ENCODE data around the gene ALOX15B. TPM values are rescaled to one million over a fixed set of nuclear protein-coding genes. Genes with fewer than 3 reads are reported as not detected.
"Not testable (repeated sequence)": the region's sequence is repeated elsewhere in the genome, so short reads cannot be mapped to it uniquely, and the experiment has no call there.

Gene ALOX15B
- total RNA-seq, 1 donor from 2014 or later = under 0.01 TPM

- FAIRE-seq (no peak), DNase-seq (ENCODE audit: low spot score in 2 of 2) (no peak)
Observed at GRCh38 chr17:8075574-8076342, 36.9 kb downstream of the ALOX15B start.

DNA sequence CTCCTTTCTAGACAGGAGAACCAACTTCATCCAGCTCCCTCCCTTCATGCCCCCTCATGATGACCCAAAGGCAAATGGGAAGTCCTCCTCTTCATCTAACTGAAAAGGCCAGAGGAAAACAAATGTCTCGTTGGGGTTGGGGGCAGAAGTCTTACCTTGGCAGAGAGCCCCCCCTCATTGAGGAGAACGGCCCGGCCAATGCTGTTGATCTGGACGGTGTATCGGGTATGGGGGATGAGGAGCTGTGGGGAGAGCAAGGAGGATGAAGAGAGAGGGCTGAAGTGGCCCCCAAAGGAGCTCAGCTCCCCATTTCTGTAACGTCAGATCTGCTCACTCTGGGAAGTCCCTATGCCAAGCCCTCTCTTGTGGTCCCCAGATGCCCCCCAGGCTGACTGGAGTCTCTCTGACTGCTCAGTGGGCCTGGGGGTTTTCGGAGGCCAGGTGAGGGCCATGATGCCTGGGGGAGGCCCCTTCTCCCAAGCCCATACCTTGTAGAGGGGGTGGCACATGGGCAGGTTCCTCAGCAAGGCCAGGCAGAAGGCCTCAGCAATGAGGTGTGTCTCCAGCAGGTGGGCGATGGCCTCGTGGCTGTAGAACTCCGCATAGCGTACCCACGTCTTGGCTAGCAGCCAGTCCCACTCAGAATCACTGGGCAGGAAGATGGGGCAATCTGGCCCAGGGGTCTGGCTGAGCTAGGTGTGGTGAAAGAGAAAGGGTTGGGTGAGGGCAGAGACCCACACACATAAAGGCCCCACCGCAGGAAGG lies 37.8 kb downstream of the ALOX15B start:
- FAIRE-seq (no peak), DNase-seq (ENCODE audit: low spot score in 2 of 2) (no peak)

GRCh38 chr17:8077939-8078338 lies 39.1 kb downstream of the ALOX15B start:
- FAIRE-seq; DNase-seq (ENCODE audit: low spot score in 2 of 2): not testable (repeated sequence)

GRCh38 chr17:8079291-8080207 lies 40.7 kb downstream of the ALOX15B start:
- FAIRE-seq = no peak
- DNase-seq (ENCODE audit: low spot score in 2 of 2) = peak; percentile 79 to 92

DNA sequence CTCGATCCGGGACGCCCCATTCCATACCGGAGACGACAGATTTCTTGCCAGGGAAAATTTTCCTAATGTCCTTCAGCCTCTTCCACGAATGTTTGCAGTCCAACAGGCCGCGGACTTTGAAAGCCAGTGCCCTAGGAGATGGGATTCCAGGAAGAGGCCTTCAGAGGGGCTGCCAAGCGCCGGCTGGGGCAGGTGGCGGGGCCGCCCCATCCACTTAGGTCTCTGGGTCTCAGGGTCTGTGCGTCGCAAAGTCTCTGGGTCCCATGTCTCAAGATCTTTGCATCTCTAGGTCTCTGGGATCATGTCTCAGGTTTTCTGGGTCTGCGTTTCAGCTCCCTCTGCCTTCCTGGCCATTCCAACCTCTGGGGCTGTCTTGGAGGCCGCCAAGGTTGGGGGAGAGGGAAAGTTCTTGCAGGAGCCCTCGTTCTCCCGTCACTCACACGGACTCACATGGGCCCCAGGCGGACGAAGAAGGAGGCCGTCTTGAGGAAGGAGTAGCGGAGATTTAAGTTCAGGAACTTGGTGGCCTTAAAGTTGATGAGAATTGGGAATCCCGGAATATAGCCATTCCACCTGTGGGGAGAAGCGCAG lies 41.4 kb downstream of the ALOX15B start:
- FAIRE-seq = no peak

DNA sequence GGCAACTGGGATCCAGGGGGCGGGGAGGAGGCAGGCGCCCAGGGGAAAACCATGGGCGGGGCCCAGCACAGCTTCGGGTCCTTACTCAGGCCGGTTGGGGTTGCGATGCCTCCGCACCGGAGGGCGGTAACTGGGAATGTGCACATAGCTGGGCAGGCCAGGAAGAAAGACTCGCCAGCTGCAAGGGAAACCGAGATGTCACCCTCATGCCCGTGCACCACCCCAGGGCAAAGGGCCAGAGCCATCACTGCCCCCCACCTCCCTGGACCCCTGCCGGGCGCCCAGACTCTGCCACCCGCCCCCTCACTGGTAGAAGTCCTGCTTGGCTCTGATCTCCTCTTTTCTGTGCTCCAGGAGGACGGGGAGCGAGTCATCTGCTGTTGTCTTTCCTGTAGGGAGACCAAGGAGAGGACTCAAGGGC lies 42.0 kb downstream of the ALOX15B start:
- DNase-seq (ENCODE audit: low spot score in 2 of 2) = no peak
- FAIRE-seq = no peak

More for the DNA sequence above, 41.4 kb downstream of the ALOX15B start:
- DNase-seq (ENCODE audit: low spot score in 2 of 2) = no peak

DNA sequence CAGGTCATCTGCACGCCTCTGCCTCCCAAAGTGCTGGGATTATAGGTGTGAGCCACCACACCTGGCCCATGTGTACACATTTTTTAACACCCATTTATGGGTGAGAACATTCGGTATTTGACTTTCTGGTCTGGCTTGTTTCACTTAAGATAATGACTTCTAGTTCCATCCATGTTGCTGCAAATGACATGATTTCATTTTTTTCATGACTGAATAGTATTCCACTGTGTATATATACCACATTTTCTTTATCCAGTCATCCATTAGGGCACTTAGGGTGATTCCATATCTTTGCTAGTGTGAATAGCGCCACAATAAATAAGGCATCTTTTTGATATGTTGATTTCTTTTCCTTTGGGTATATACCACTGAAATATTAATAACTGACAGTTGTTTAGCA lies 43.0 kb downstream of the ALOX15B start:
- FAIRE-seq (no peak), DNase-seq (ENCODE audit: low spot score in 2 of 2) (no peak)

DNA sequence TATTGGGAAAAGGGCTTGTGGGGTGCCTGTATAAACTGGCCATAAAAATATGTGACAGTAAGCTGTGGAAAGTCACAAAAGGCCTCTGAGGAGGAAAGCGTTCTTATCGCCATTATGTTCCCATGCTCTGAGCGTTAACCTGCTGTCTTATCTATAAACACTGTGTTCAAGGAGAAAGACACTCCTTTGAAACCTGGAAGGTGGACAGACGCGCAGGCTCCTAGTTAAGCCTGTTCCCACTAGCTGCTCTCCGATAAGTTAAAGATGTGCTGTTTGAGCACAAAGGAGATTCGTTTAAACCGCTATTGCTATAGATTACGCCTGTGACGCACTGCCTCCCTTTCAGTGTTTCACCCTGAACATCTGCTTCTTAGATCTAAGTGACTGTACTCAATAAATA lies 43.4 kb downstream of the ALOX15B start:
- FAIRE-seq (no peak), DNase-seq (ENCODE audit: low spot score in 2 of 2) (no peak)

DNA sequence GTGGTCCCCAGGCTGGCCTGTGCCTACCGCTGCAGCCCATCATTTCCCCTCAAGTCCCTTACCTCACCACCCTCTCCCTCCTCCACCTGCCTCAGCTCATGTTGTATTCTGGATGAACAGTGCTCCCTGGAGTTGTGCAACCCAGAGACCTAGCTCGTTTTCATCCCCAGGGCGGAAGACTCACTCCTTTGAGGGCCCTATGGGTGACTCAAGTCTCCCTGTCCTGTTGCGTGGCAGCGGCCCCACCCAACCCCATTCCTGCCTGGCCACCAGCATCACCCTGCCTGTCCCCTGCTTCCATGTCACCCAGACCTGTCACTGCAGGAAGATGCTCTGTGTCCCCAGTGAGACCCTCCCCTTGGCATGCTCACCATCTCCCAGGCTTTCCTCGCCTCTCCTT lies 45.4 kb downstream of the ALOX15B start:
- no peak for DNase-seq (ENCODE audit: low spot score in 2 of 2)
- FAIRE-seq = no peak

- no peak for DNase-seq (ENCODE audit: low spot score in 2 of 2)
- no peak for FAIRE-seq
Observed at GRCh38 chr17:8087075-8087951, 48.5 kb downstream of the ALOX15B start, which contains the start of gene ALOX12B. Gene ALOX12B (minus strand): TSS chr17:8087716. CDS start chr17:8087442, 274 bp downstream.

GRCh38 chr17:8087952-8088230 lies 49.0 kb downstream of the ALOX15B start:
- FAIRE-seq (no peak), DNase-seq (ENCODE audit: low spot score in 2 of 2) (no peak)

- FAIRE-seq (no peak), DNase-seq (ENCODE audit: low spot score in 2 of 2) (no peak)
Observed at GRCh38 chr17:8089728-8090127, 50.9 kb downstream of the ALOX15B start.

DNA sequence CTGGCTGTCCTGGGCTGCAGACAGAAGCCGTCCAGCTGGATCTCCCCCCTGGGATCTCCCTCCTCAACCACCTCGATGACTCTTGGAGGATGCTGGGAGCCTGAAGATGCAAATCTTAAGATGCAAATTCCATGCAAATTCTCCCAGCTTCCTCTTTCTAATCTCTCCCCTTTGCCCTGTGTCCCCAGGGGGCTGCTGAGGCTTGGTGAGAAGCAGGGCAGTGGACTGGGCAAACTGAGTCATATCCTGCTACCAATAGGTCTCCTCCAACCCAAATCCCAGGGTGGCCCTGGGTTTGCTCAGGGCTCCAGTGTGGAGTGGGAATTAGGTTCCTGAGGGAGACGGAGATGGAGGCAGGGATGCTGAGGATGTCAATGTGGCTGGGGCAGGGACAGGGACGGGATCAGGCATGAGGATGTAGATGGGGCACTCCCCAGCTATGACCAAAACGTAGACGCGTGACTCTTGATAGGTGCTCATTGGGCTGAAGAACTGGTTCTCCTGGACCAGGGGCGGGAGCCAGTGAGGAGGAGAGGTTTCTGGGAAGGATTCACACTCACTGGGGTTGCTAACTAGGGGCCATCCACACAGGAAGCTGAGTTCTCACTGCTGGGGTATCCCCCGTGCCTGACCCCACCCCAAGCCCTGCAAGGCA lies 52.3 kb downstream of the ALOX15B start:
- no peak for FAIRE-seq

GRCh38 chr17:8095361-8095760 lies 56.5 kb downstream of the ALOX15B start:
- DNase-seq (ENCODE audit: low spot score in 2 of 2) (no peak), FAIRE-seq (no peak)

More for the DNA sequence above, 52.3 kb downstream of the ALOX15B start:
- DNase-seq (ENCODE audit: low spot score in 2 of 2) = no peak

DNA sequence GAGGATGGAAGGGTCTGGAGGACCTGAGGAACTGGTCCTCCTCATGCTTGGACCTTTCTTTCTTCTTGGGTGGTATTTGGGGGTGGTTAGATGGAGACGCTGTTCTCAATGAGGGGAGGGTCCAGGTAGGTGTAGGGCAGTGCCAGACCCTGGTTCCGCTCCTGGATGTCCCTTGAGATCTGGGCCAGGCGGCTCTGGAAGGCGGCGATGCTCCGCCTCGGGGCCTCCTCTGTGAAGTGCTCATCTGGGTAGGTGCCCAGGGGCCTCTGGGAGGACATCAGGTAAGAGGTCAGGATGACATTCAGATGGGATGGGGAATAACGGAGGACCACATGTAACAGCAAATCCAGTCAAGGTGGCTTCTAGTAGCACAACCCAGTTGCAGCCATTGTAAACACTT lies 57.7 kb downstream of the ALOX15B start:
- DNase-seq (ENCODE audit: low spot score in 2 of 2) = no peak
- FAIRE-seq = no peak

Measured in frontal cortex (tissue), 4 donors.